Neural progenitor cell (in vitro differentiated cells): ENCODE data around the gene SEMA3E. TPM values are rescaled to one million over a fixed set of nuclear protein-coding genes. Genes with fewer than 3 reads are reported as not detected.

Experiments
- DNase-seq: peaks from one replicate; pipeline ENCODE4 v3.0.0-alpha.2; 2016; ENCODE audit warnings: low spot score
- H2AFZ ChIP-seq: fragments of 200-600 bp; sonication (generic); replicated peaks from 2 replicates; pipeline ENCODE4 v1.6.1; 2016; ENCODE audit warnings: antibody characterized with exemption
- H3F3A ChIP-seq: fragments of 200-600 bp; sonication (generic); 2 replicates; pipeline ENCODE4 v1.6.1; 2016; ENCODE audit warnings: antibody characterized with exemption, low read depth
- H3K27ac ChIP-seq: fragments of 200-600 bp; sonication (generic); 2 replicates; pipeline ENCODE4 v1.5.1; 2016; ENCODE audit warnings: mild to moderate bottlenecking
- H3K27me3 ChIP-seq: fragments of 200-600 bp; sonication (generic); 2 replicates; pipeline ENCODE4 v1.6.1; 2016; ENCODE audit warnings: mild to moderate bottlenecking, moderate library complexity
- H3K36me3 ChIP-seq: fragments of 200-600 bp; sonication (generic); 2 replicates; pipeline ENCODE4 v1.5.1; 2016
- H3K4me1 ChIP-seq: fragments of 200-600 bp; sonication (generic); 2 replicates; pipeline ENCODE4 v1.6.1; 2016; ENCODE audit warnings: mixed run types
- H3K4me2 ChIP-seq: fragments of 200-600 bp; sonication (generic); 2 replicates; pipeline ENCODE4 v1.6.1; 2016
- H3K4me3 ChIP-seq: fragments of 200-600 bp; sonication (generic); 2 replicates; pipeline ENCODE4 v1.5.1; 2016
- H3K79me2 ChIP-seq: fragments of 200-600 bp; sonication (generic); 2 replicates; pipeline ENCODE4 v1.6.1; 2016; ENCODE audit warnings: low read depth
- H3K9ac ChIP-seq: fragments of 200-600 bp; sonication (generic); 2 replicates; pipeline ENCODE4 v1.6.1; 2016
- H3K9me3 ChIP-seq: fragments of 200-600 bp; sonication (generic); 2 replicates; pipeline ENCODE4 v1.5.1; 2016; ENCODE audit warnings: low read depth
- H4K20me1 ChIP-seq: fragments of 200-600 bp; sonication (generic); 2 replicates; pipeline ENCODE4 v1.6.1; 2016; ENCODE audit warnings: low read depth
- H3K27ac Mint-ChIP-seq: 3 replicates; pipeline ENCODE4 v1.8.0; 2021; ENCODE audit warnings: mixed read lengths
- H3K27me3 Mint-ChIP-seq: 2 replicates; pipeline ENCODE4 v1.8.0; 2022; ENCODE audit warnings: low read depth, mild to moderate bottlenecking, inconsistent platforms, moderate library complexity, mixed read lengths; ENCODE audit not compliant: insufficient read depth
- H3K36me3 Mint-ChIP-seq: 3 replicates; pipeline ENCODE4 v1.8.0; 2021; ENCODE audit warnings: mixed read lengths
- H3K4me1 Mint-ChIP-seq: 3 replicates; pipeline ENCODE4 v1.8.0; 2021; ENCODE audit warnings: mixed read lengths
- H3K4me3 Mint-ChIP-seq: 3 replicates; pipeline ENCODE4 v1.8.0; 2021; ENCODE audit warnings: mild to moderate bottlenecking, moderate library complexity, mixed read lengths
- H3K9me3 Mint-ChIP-seq: 3 replicates; pipeline ENCODE4 v1.8.0; 2020; ENCODE audit warnings: mixed read lengths
- EZH2 ChIP-seq: fragments of 200-600 bp; sonication (generic); IDR thresholded peaks from 2 replicates; pipeline ENCODE4 v1.6.1; 2017; ENCODE audit warnings: antibody characterized with exemption, mild to moderate bottlenecking, moderate library complexity
- EZH2phosphoT487 ChIP-seq: fragments of 200-600 bp; sonication (generic); IDR thresholded peaks from 2 replicates; pipeline ENCODE4 v1.6.1; 2017; ENCODE audit warnings: antibody characterized with exemption
- total RNA-seq: library from RNA; depleted of rRNA; stranded (reverse); fragments of >200 nt; gene quantifications from 2 replicates; pipeline ENCODE4 v1.2.3, GENCODE V29; 2015; ENCODE audit warnings: low replicate concordance
- TF ChIP-seq, protein P1 (sequence below): fragments of 200-600 bp; sonication (generic); IDR thresholded peaks from 2 replicates; pipeline ENCODE4 v1.5.1; 2017; ENCODE audit warnings: antibody characterized with exemption, mild to moderate bottlenecking

SEMA3E gene
- total RNA-seq, 1 donor from 2014 or later, result 5.5 TPM

DNA sequence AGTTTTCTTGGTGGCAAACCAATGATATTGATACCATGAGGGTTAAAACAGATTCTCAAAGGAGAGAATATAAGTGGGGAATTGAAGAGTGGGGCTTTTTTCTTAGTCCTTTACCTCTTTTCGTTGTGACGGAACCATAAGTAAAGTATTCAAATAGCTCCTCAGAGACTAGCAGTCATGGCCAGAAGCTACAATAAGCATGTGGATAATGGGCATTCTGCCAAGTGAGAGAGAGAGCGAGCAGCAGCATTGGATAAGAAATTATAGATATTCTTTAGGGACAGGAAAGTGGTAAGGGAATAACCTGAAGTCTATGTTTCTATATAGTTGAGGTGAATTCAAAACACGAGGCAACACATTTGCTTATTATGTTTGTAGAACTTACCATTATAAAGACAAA is 235.1 kb downstream of the SEMA3E start:
- no peaks in the 10 kb centered on the region for H3K36me3 Mint-ChIP-seq

DNA sequence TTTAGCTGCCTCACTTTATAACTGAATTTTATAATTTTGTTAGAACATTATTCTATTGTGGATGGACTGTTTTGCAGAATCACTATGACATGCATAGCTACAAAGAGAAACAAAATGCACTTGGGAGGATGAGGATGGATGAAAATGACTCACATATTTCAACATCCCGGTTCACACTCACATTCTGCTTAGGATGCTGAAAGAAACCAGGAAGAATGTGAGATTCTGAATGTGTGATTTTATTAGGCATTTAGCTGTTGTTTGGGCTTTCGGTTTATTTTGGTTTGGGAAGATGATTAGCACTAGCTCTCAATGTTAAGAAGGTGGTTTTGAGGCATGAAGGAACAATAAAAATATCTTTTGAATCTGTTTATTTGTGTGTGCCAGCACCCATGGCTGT is 235.5 kb downstream of the SEMA3E start:
- no peak overlapping the region for H3K27ac ChIP-seq
- Mint-ChIP-seq H3K27me3 (no peaks in the 10 kb centered on the region), H3K27ac (no peak overlapping the region), H3K36me3 (no peaks in the 10 kb centered on the region), H3K4me1 (peaks cover 13% of the 10 kb centered on the region), H3K4me3 (no peak overlapping the region), H3K9me3 (no peaks in the 10 kb centered on the region)
- H4K20me1 ChIP-seq, result no peaks in the 10 kb centered on the region
- no peaks in the 10 kb centered on the region for H3K36me3 ChIP-seq
- H3K79me2 ChIP-seq, result no peaks in the 10 kb centered on the region
- peak overlapping the region; percentile 78 for H2AFZ ChIP-seq
- no peak overlapping the region for H3K9ac ChIP-seq
- TF ChIP-seq, protein P1, sequence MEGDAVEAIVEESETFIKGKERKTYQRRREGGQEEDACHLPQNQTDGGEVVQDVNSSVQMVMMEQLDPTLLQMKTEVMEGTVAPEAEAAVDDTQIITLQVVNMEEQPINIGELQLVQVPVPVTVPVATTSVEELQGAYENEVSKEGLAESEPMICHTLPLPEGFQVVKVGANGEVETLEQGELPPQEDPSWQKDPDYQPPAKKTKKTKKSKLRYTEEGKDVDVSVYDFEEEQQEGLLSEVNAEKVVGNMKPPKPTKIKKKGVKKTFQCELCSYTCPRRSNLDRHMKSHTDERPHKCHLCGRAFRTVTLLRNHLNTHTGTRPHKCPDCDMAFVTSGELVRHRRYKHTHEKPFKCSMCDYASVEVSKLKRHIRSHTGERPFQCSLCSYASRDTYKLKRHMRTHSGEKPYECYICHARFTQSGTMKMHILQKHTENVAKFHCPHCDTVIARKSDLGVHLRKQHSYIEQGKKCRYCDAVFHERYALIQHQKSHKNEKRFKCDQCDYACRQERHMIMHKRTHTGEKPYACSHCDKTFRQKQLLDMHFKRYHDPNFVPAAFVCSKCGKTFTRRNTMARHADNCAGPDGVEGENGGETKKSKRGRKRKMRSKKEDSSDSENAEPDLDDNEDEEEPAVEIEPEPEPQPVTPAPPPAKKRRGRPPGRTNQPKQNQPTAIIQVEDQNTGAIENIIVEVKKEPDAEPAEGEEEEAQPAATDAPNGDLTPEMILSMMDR, result no peak
- TF ChIP-seq EZH2phosphoT487 (no peak), EZH2 (no peak)
- peaks cover 3% of the 10 kb centered on the region for H3F3A ChIP-seq
- H3K4me3 ChIP-seq, result no peak overlapping the region
- no peak for DNase-seq
- H3K4me1 ChIP-seq, result peaks cover 13% of the 10 kb centered on the region
- H3K9me3 ChIP-seq, result no peaks in the 10 kb centered on the region
- H3K4me2 ChIP-seq, result no peak overlapping the region
- H3K27me3 ChIP-seq, result no peaks in the 10 kb centered on the region

More for the DNA sequence above, 235.1 kb downstream of the SEMA3E start:
- peaks cover 13% of the 10 kb centered on the region for H3K4me1 ChIP-seq
- Mint-ChIP-seq H3K27ac (no peak overlapping the region), H3K4me3 (no peak overlapping the region), H3K9me3 (no peaks in the 10 kb centered on the region), H3K27me3 (no peaks in the 10 kb centered on the region), H3K4me1 (peaks cover 13% of the 10 kb centered on the region)
- H3K36me3 ChIP-seq, result no peaks in the 10 kb centered on the region
- DNase-seq, result no peak
- H3K4me3 ChIP-seq, result no peak overlapping the region
- H3K9me3 ChIP-seq, result no peaks in the 10 kb centered on the region
- TF ChIP-seq EZH2 (no peak), EZH2phosphoT487 (no peak)
- TF ChIP-seq, protein P1, result no peak
- H3K27me3 ChIP-seq, result no peaks in the 10 kb centered on the region
- no peaks in the 10 kb centered on the region for H4K20me1 ChIP-seq
- H3K27ac ChIP-seq, result no peak overlapping the region
- no peaks in the 10 kb centered on the region for H3K79me2 ChIP-seq
- peak overlapping the region; percentile 78 for H2AFZ ChIP-seq
- H3K9ac ChIP-seq, result no peak overlapping the region
- no peak overlapping the region for H3K4me2 ChIP-seq
- peaks cover 3% of the 10 kb centered on the region for H3F3A ChIP-seq

GRCh38 chr7:83410989-83411591 is 237.8 kb downstream of the SEMA3E start:
- H3K9me3 ChIP-seq, result no peaks in the 10 kb centered on the region
- H3K4me1 Mint-ChIP-seq, result peaks cover 11% of the 10 kb centered on the region
- H3K9ac ChIP-seq, result no peak overlapping the region
- no peak for TF ChIP-seq EZH2phosphoT487
- TF ChIP-seq, protein P1, result peak; percentile 95
- H4K20me1 ChIP-seq, result no peaks in the 10 kb centered on the region
- no peak overlapping the region for H3K4me2 ChIP-seq
- no peak overlapping the region for H3K27ac ChIP-seq
- DNase-seq, result peak; percentile 74
- H3K27ac Mint-ChIP-seq, result no peak overlapping the region
- H3F3A ChIP-seq, result peaks cover 3% of the 10 kb centered on the region
- no peak overlapping the region for H3K4me3 Mint-ChIP-seq
- H3K79me2 ChIP-seq, result no peaks in the 10 kb centered on the region
- H3K9me3 Mint-ChIP-seq, result no peaks in the 10 kb centered on the region
- H3K27me3 Mint-ChIP-seq, result no peaks in the 10 kb centered on the region
- no peak overlapping the region for H2AFZ ChIP-seq
- peaks cover 9% of the 10 kb centered on the region for H3K4me1 ChIP-seq
- no peak overlapping the region for H3K4me3 ChIP-seq
- no peaks in the 10 kb centered on the region for H3K36me3 Mint-ChIP-seq
- no peaks in the 10 kb centered on the region for H3K36me3 ChIP-seq
- no peaks in the 10 kb centered on the region for H3K27me3 ChIP-seq
